SK-N-DZ (cell line): Measurements from ENCODE around the gene SUCLA2.
"Not testable (repeated sequence)": the region's sequence is repeated elsewhere in the genome, so short reads cannot be mapped to it uniquely, and the experiment has no call there.

Experiments
- DNase-seq: peaks from one replicate; pipeline ENCODE4 v3.0.0-alpha.2; 2015; ENCODE audit warnings: low spot score

SUCLA2 gene

GRCh38 chr13:47991859-47992258 lies 9.2 kb downstream of the SUCLA2 start:
- no peak for DNase-seq

- no peak for DNase-seq
Observed at GRCh38 chr13:47990920-47991466, 10.1 kb downstream of the SUCLA2 start.

GRCh38 chr13:47990427-47990826 lies 10.6 kb downstream of the SUCLA2 start:
- DNase-seq: no peak

GRCh38 chr13:47983070-47983469 lies 18.0 kb downstream of the SUCLA2 start:
- no peak for DNase-seq

- no peak for DNase-seq
Observed at GRCh38 chr13:47976325-47976724, 24.7 kb downstream of the SUCLA2 start.

GRCh38 chr13:47964863-47965262 lies 36.2 kb downstream of the SUCLA2 start:
- no peak for DNase-seq

- no peak for DNase-seq
Observed at GRCh38 chr13:47962237-47962636, 38.8 kb downstream of the SUCLA2 start.

GRCh38 chr13:47959468-47960247 lies 41.4 kb downstream of the SUCLA2 start:
- DNase-seq: no peak

- no peak for DNase-seq
Observed at GRCh38 chr13:47957073-47957472, 44.0 kb downstream of the SUCLA2 start.

- no peak for DNase-seq
Observed at GRCh38 chr13:47955836-47956235, 45.2 kb downstream of the SUCLA2 start.

GRCh38 chr13:47949799-47950198 lies 51.3 kb downstream of the SUCLA2 start:
- DNase-seq: no peak

GRCh38 chr13:47945738-47946137 lies 55.3 kb downstream of the SUCLA2 start:
- DNase-seq: no peak

- not testable (repeated sequence) for DNase-seq
Observed at GRCh38 chr13:47945146-47945545, 55.9 kb downstream of the SUCLA2 start.

GRCh38 chr13:47934371-47934770 lies 66.7 kb downstream of the SUCLA2 start:
- no peak for DNase-seq

GRCh38 chr13:47932950-47933923 lies 67.8 kb downstream of the SUCLA2 start:
- DNase-seq: no peak

- no peak for DNase-seq
Observed at GRCh38 chr13:47930649-47931165, 70.4 kb downstream of the SUCLA2 start.

GRCh38 chr13:47929156-47929555 lies 71.9 kb downstream of the SUCLA2 start:
- no peak for DNase-seq

GRCh38 chr13:47917022-47917574 lies 84.0 kb downstream of the SUCLA2 start:
- no peak for DNase-seq

GRCh38 chr13:47908197-47908902 lies 92.7 kb downstream of the SUCLA2 start:
- no peak for DNase-seq

- DNase-seq: no peak
Observed at GRCh38 chr13:47904891-47905290, 96.2 kb downstream of the SUCLA2 start.

- DNase-seq: no peak
Observed at GRCh38 chr13:47904241-47904640, 96.8 kb downstream of the SUCLA2 start.
